ENCODE measurements around the gene COX7A2L. TPM values are rescaled to one million over a fixed set of nuclear protein-coding genes. Genes with fewer than 3 reads are reported as not detected.
"Not testable (repeated sequence)": the region's sequence is repeated elsewhere in the genome, so short reads cannot be mapped to it uniquely, and the experiment has no call there.

The COX7A2L gene
- total RNA-seq: 98.4 TPM
- long read RNA-seq, transcript COX7A2L-201 (3 exons, 1,112 nt): major isoform, 174 of 178 reads
- long read RNA-seq, partial matches to known transcripts: 0 of 178 reads
- long read RNA-seq, other reads (novel, unspliced or antisense): 4 of 178 reads

GRCh38 chr2:42360890-42361727 lies at the start of gene COX7A2L:
COX7A2L (minus strand) TSS chr2:42361217; CDS start chr2:42361161, 56 bp downstream.
- DNase-seq: peak; percentile 97
- ATAC-seq: peak; percentile 99
- intact Hi-C loops (cut with micrococcal nuclease): no loop called here

- ATAC-seq: no peak
- intact Hi-C loops (cut with micrococcal nuclease): no loop called here
- no peak for DNase-seq
Observed at GRCh38 chr2:42408009-42408408, 47.0 kb upstream of the COX7A2L start.

- intact Hi-C loops (cut with micrococcal nuclease): no loop called here
- ATAC-seq: no peak
- DNase-seq: no peak
Observed at GRCh38 chr2:42407476-42407875, 46.5 kb upstream of the COX7A2L start.

- no peak for ATAC-seq
Observed at GRCh38 chr2:42404676-42405075, 43.7 kb upstream of the COX7A2L start.

GRCh38 chr2:42401773-42402172 lies 40.8 kb upstream of the COX7A2L start:
- intact Hi-C loops (cut with micrococcal nuclease): no loop called here
- DNase-seq (no peak), ATAC-seq (no peak)

More at GRCh38 chr2:42404676-42405075, 43.7 kb upstream of the COX7A2L start:
- intact Hi-C loops (cut with micrococcal nuclease): no loop called here
- DNase-seq: no peak

- intact Hi-C loops (cut with micrococcal nuclease); DNase-seq; ATAC-seq: not testable (repeated sequence)
Observed at GRCh38 chr2:42398052-42398451, 37.0 kb upstream of the COX7A2L start.

- ATAC-seq; intact Hi-C loops (cut with micrococcal nuclease); DNase-seq: not testable (repeated sequence)
Observed at GRCh38 chr2:42393320-42393719, 32.3 kb upstream of the COX7A2L start.

- intact Hi-C loops (cut with micrococcal nuclease): no loop called here
- no peak for ATAC-seq
Observed at GRCh38 chr2:42392191-42392590, 31.2 kb upstream of the COX7A2L start.

GRCh38 chr2:42390401-42390969 lies 29.5 kb upstream of the COX7A2L start:
- ATAC-seq: no peak
- no peak for DNase-seq
- intact Hi-C loops (cut with micrococcal nuclease): no loop called here

More at GRCh38 chr2:42392191-42392590, 31.2 kb upstream of the COX7A2L start:
- DNase-seq: no peak

GRCh38 chr2:42386682-42387081 lies 25.7 kb upstream of the COX7A2L start:
- intact Hi-C loops (cut with micrococcal nuclease): loop anchor here (10.0 kb wide), 1 partner anchor 832 kb away; no protein-coding TSS in a partner anchor
- DNase-seq (no peak), ATAC-seq (no peak)

GRCh38 chr2:42385225-42385624 lies 24.2 kb upstream of the COX7A2L start:
- ATAC-seq: peak; percentile 38
- intact Hi-C loops (cut with micrococcal nuclease): loop anchor here (10.0 kb wide), 1 partner anchor 830 kb away; no protein-coding TSS in a partner anchor
- DNase-seq: no peak

- intact Hi-C loops (cut with micrococcal nuclease): loop anchor here (10.0 kb wide), 1 partner anchor 829 kb away; no protein-coding TSS in a partner anchor
- DNase-seq: no peak
- no peak for ATAC-seq
Observed at GRCh38 chr2:42383855-42384530, 23.0 kb upstream of the COX7A2L start.

GRCh38 chr2:42382144-42382543 lies 21.1 kb upstream of the COX7A2L start:
- ATAC-seq: no peak
- intact Hi-C loops (cut with micrococcal nuclease): loop anchor here (10.0 kb wide), 1 partner anchor 827 kb away; no protein-coding TSS in a partner anchor

GRCh38 chr2:42380026-42380425 lies 19.0 kb upstream of the COX7A2L start:
- intact Hi-C loops (cut with micrococcal nuclease): loop anchor here (10.0 kb wide), 1 partner anchor 825 kb away; no protein-coding TSS in a partner anchor
- not testable (repeated sequence) for DNase-seq, ATAC-seq

More at GRCh38 chr2:42382144-42382543, 21.1 kb upstream of the COX7A2L start:
- DNase-seq: no peak

GRCh38 chr2:42378415-42378814 lies 17.4 kb upstream of the COX7A2L start:
- DNase-seq (no peak), ATAC-seq (no peak)
- intact Hi-C loops (cut with micrococcal nuclease): no loop called here

- DNase-seq (no peak), ATAC-seq (no peak)
- intact Hi-C loops (cut with micrococcal nuclease): no loop called here
Observed at GRCh38 chr2:42376758-42377157, 15.7 kb upstream of the COX7A2L start.

GRCh38 chr2:42372474-42373200 lies 11.6 kb upstream of the COX7A2L start:
- intact Hi-C loops (cut with micrococcal nuclease): no loop called here
- no peak for DNase-seq
- no peak for ATAC-seq

GRCh38 chr2:42371611-42372473 lies 10.8 kb upstream of the COX7A2L start:
- intact Hi-C loops (cut with micrococcal nuclease): no loop called here
- DNase-seq (no peak), ATAC-seq (no peak)
